Measurements from ENCODE around the gene DLGAP1. TPM values are rescaled to one million over a fixed set of nuclear protein-coding genes. Genes with fewer than 3 reads are reported as not detected.

Gene DLGAP1
- total and polyA plus RNA-seq, 2 of the 8 experiments (the other 6 are each of a cell fraction or from before 2014, with no cell fraction given) = 11.8 to 16.9 TPM

- no peak for TF ChIP-seq BACH1 (IDR thresholded peaks at IDR 0.05; ENCODE audit: low read length)
- TF ChIP-seq EGR1 (IDR thresholded peaks at IDR 0.05; ENCODE audit: borderline replicate concordance, low read depth, low read length) = no peak
- TF ChIP-seq ASH2L (IDR thresholded peaks at IDR 0.05; ENCODE audit: low read length) = no peak
- H3K4me2 ChIP-seq (ENCODE audit: insufficient read depth in 1 of 2, low read depth in 2 of 2, low read length in 2 of 2) = no peak overlapping the region
- peaks cover 2% of the 10 kb centered on the region in 2 experiments for H4K20me1 ChIP-seq (replicated peaks in 1 of 2; ENCODE audit: control insufficient read depth in 1 of 2, insufficient read depth in 2 of 2, low read length in 2 of 2)
- H3K14ac ChIP-seq (ENCODE audit: insufficient read length) = no peak overlapping the region
- no peaks in the 10 kb centered on the region for H3K9me3 ChIP-seq (ENCODE audit: insufficient read depth in 2 of 2, low read depth in 1 of 2, low read length in 1 of 2)
- no peak overlapping the region for H4K5ac ChIP-seq (ENCODE audit: insufficient read length, low read depth, low read length)
- H3K79me1 ChIP-seq (ENCODE audit: low read depth, low read length) = no peaks in the 10 kb centered on the region
- no peaks in the 10 kb centered on the region; a peak in 1 of 8 replicates for H3K36me3 ChIP-seq (ENCODE audit: control insufficient read depth in 2 of 4, insufficient read depth in 4 of 4, low read length in 3 of 4)
- H3K4ac ChIP-seq (replicated peaks; ENCODE audit: insufficient read length, low read depth, low read length) = no peak overlapping the region
- H4K91ac ChIP-seq (replicated peaks; ENCODE audit: insufficient read length, low read length) = no peak overlapping the region
- no peak overlapping the region for H2AK5ac ChIP-seq (ENCODE audit: low read depth, low read length)
- no peak overlapping the region for H2BK120ac ChIP-seq (replicated peaks; ENCODE audit: low read depth, low read length)
- H2BK5ac ChIP-seq (ENCODE audit: low read depth, low read length) = no peak overlapping the region
- ChIA-PET POLR2A (ENCODE audit: partially characterized antibody) (no interaction called here), CTCF (ENCODE audit: partially characterized antibody) (no interaction called here)
- no peak overlapping the region for H3K4me3 ChIP-seq (ENCODE audit: extremely low read depth in 1 of 4, insufficient read depth in 2 of 4, low read depth in 3 of 4, low read length in 4 of 4)
- no peak overlapping the region for H4K8ac ChIP-seq (ENCODE audit: extremely low read depth, insufficient read depth, low read length)
- WGBS, 2 experiments (ENCODE audit: extremely low coverage in 1 of 2, insufficient coverage in 1 of 2, insufficient read length in 1 of 2, insufficient replicate concordance in 2 of 2, low coverage in 1 of 2, low lambda C conversion rate in 2 of 2, missing lambda C conversion rate in 1 of 2) = 85% methylated on average over 2 of the region's 2 CpGs; no CpG with 5 or more reads in 1 of the 2 experiments
- no peak overlapping the region for H3K56ac ChIP-seq (replicated peaks; ENCODE audit: insufficient read length, low read depth, low read length)
- no peak overlapping the region for H3K9ac ChIP-seq (replicated peaks in 1 of 4; ENCODE audit: extremely low read depth in 1 of 4, low read depth in 3 of 4, low read length in 3 of 4)
- DNase-seq (ENCODE audit: low read depth in 1 of 2, low spot score in 2 of 2) = no peak
- H3K18ac ChIP-seq (ENCODE audit: extremely low read depth, low read length) = no peak overlapping the region
- FAIRE-seq = no peak
- peaks cover 0 to 8% (median 4%) of the 10 kb centered on the region in 4 experiments; a peak in 3 of 7 replicates for H3K4me1 ChIP-seq (replicated peaks in 1 of 4; ENCODE audit: control insufficient read depth in 3 of 4, insufficient read depth in 4 of 4, low read length in 3 of 4)
- no peak overlapping the region for H2BK12ac ChIP-seq (ENCODE audit: low read depth, low read length)
- no peak overlapping the region for H2BK20ac ChIP-seq (ENCODE audit: low read length)
- no peaks in the 10 kb centered on the region for H3K79me2 ChIP-seq (ENCODE audit: control insufficient read depth in 1 of 2, insufficient read depth in 2 of 2, low read length in 2 of 2)
- H3K23me2 ChIP-seq (ENCODE audit: low read depth, low read length) = no peaks in the 10 kb centered on the region
- H3K27ac ChIP-seq (ENCODE audit: low read depth, low read length) = no peak overlapping the region
- H2BK15ac ChIP-seq (ENCODE audit: low read length) = no peak overlapping the region
- H3K27me3 ChIP-seq (replicated peaks in 1 of 4; ENCODE audit: control insufficient read depth in 3 of 4, extremely low read depth in 1 of 4, insufficient read depth in 3 of 4, low read length in 3 of 4) = no peaks in the 10 kb centered on the region
- H3K23ac ChIP-seq (ENCODE audit: insufficient read length) = no peak overlapping the region
- H2AFZ ChIP-seq (ENCODE audit: low read length) = no peak overlapping the region
Observed at GRCh38 chr18:4251206-4251605, 203.9 kb downstream of the DLGAP1 start.
